ENCODE results near the gene AKT1.

Gene AKT1

DNA sequence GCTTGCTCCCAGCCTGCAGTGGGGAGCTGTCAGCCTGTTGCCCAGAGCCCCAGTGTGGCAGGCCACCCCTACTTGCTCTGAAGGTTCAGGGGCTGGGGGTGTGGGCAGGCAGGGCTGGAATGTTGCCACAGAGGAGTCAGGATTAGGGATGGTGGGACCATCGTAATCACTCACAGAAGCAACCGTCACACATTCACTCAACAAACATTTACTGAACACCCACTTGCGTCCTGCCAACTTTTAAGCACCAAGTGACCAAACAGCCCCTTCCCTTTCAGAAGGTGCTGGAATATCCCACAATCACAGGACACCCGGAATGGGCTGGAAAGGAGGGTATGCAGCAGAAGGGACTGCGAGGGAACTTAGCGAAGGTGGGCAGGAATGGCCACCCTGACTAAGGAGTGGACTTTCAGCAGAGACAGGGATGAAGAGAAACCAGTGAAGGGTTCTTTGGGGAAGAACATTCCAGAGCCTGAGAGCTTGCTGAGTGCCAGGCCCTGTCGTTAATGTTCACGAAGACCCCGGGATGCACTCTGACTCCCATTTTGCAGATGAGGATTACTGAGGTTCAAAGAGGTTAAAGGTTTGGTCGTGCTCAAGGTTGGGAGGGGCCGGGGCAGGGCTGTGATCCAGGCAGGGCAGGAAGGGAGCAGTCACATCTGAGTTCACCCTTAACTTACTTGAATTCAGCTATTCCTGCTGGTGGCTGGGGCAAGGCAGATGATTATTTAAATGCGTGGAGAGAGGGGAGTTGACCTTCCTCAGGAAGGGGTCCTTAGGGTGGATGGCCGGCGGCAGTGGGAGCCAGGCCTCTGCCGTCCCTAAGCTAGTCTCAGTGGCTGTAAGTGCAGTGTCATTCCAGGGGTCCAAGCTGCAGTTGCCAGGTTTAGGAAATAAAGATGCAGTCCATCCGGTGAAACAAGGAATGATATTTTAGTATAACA, 3.0 kb upstream of the AKT1 start:
- DNase-seq: no peak

- no peak for DNase-seq
These were observed 1.8 kb upstream of the AKT1 start for GRCh38 chr14:104797115-104798044.

DNA sequence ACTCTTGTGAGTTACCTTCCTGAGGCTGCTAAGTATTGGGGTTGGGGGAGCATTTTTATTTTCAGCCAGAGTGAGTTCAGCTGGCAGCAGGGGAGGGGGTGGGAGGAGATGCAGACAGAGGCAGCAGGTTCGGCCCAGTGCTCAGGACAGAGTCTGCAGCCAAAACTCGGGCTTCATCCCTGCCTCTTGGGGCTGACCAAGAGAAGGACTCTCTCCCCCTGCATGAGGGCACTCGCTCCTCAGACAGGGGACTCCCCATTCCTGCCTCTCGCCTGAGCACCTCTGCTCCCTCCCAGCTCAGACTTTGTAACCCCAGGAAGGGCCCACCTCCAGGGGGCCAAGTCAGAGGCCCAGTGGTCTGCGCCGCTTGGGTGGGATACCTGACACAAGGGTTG, 1.1 kb upstream of the AKT1 start:
- no peak for DNase-seq

GRCh38 chr14:104795781-104796686, 486 bp upstream of the AKT1 start:
- DNase-seq: peak; percentile 60

DNA sequence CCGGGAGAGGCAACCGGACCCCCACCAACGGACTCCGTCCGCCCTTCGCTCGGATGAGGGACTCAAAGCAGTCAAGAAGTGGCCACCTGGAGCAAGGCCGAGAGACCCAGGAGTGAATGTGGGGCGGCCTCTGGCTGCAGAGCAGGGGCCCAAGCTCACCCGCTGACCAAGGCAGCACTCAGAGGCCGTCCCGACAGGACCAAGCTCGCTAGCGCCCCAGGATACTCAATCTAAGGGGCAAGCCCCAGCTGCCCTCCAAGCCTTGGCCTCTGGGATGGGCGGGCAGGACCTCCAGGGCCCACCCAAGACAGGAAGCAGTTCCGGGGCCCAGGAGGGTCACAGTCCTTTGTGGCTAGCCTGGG, 936 bp downstream of the AKT1 start:
- peak; percentile 46 for DNase-seq

GRCh38 chr14:104794099-104794498, 1.4 kb downstream of the AKT1 start:
- peak; percentile 82 for DNase-seq

DNA sequence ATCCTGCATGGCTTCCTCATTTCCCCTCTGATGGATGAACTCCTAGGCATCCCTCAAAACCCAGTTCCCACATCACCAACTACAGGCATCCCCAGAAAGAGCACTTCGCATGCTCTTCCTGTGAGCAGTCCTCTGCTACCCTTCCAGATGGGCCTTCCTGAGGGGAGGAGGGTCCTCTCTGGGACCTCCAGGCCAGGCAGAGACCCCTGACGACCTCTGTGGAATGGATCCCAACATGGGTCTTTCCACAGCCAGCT, 1.9 kb downstream of the AKT1 start:
- DNase-seq: no peak

DNA sequence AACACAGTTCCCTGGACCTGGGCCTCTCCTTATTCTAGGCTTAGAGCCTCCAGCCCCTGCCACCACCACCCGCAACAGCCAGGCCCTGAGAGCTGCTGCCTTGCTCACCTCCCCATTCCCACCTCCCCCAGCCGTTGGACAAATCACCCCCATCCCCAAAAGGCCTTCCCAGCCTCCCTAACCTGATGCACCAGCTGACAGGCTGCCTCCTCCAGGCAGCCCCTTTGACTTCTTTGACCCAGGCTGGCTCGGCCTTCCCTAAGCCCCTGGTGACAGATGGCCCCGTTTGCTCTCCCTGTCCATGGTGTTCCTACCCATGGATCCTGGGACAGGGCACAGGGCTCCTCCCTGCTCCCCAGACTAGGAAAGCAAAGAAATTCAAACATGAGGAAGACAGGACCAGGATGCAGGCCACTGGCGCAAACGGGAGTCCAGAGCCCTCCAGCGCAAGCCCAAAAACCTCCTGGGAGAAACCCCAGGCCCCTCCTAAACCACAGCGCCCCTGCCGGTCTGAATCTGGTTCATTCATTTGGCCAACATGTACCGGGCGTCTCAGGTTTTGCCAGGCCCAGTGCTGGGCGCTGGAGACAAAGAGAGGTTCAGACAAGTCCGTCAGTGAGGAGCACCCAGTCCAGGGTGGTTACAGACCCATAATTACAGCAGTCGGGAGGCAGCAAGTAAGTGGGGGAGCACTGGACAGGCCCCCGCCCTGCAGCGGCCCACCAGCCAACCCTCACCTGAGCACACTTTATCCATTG, 2.4 kb downstream of the AKT1 start:
- no peak for DNase-seq

GRCh38 chr14:104792101-104792884, 3.3 kb downstream of the AKT1 start:
- DNase-seq: no peak

GRCh38 chr14:104791425-104791824, 4.1 kb downstream of the AKT1 start:
- no peak for DNase-seq

DNA sequence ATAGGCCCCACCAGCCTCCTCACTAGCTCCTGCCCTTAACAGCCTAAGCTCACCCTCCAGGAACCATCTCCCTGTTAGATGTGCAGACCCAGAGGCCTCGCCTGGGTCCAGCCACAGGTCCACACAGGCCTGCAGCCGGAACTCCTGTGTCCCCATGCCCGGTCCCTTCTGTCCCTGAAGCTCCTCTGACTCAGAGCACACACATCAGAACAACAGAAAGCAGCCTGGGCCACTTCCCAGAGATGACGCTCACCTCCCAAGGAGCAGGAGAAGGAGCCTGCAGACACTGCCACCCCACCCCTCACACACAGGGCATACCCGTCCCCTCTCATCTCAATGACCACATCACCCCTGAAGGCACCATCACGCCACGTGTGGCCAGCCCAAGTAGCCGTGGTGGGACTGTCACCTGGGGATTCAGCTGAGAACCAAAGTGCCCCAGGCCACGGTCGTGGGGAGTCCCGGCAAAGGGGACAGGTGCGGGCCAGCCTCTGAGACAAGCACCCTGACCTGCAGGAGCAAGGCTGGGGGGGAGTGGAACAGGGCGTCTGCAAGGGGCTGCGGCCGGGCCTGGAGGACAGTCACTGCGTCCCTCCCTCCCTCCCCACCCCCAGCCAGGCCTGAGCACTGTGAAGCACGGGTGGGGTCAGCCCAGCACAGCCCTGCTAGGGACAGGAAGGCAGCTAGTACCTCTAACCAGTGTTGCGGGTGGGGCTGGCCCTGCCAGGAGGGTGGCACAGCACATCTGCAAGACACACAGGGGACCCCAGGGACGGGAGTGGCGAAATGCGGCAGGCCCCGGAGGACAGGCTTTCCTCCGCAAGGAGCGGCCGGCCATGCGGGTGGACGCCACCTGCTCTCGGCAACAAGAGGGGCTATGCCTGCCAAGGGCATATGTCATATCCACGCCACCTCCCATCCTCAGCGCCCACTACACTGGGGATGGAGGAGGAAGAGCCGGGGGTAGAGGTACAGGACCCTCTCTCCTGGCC, 5.5 kb downstream of the AKT1 start:
- DNase-seq: no peak

DNA sequence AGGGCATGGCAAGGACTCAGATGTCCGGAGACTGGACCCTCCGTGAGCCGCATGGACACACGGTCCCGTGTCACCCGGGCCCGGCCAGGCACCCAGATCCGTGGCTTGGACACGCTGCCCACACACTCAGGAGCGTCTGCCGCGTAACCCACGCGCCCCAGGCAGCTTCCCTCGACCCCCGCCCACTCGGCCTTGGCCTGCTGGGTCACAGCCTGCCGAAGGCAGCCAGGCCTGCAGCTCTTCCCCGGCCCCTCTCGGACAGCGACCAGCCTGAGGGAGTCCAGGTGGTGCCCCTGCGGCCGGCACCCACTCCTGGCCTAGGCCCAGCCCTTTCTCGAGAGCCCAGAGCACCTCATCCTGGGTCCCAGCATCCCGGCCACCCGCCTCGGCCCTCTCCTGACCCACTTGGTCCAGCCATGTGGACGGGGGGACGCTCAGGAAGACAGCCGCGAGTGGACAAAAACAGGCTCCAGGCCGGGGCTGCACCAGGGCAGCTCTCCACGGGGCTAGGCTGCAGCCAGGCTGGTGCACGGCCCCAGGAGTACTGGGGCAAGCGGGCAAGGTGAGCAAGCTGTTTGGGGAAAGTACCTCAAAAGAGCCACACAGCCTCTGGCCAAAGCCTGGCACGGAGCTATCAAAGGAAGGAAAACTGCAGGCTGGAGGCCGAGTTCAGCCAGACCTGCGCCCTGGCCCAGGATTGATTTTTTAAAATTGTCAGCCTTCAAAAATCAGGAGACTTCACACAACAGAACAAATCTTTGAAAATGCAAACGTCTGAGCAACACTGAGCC, 6.5 kb downstream of the AKT1 start:
- DNase-seq: no peak

DNA sequence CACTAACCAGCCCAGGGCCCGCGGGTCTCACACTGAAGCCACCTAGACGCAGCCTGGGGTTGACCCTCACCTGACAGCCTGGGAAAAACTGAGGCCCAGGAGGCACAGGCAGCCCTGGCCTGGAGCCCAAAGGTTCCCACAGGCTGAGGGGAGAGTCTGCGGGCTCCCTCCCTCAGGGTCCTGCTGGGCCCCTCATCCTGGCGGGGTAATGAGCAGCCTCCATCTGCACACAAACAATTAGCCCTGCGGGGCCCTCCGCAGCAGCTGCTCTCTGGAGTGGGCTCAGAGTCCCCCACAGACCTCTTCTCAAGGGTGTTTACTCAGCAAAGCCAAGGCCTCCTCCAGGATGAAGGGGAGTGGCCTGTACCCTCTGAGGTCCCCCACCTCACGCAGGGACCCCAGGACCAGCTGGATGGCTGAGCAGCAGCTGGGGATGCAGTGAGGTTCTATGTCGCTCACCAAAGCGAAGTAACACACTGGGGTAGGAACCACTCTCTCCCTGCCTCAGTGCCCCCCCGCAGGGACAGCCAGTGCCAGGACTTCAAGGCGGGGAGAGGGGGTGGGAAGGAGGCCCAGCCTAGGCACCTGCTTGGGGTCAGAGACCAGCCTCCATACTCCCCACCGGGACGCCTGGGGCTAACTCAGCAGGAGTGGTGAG, 7.3 kb downstream of the AKT1 start:
- no peak for DNase-seq

DNA sequence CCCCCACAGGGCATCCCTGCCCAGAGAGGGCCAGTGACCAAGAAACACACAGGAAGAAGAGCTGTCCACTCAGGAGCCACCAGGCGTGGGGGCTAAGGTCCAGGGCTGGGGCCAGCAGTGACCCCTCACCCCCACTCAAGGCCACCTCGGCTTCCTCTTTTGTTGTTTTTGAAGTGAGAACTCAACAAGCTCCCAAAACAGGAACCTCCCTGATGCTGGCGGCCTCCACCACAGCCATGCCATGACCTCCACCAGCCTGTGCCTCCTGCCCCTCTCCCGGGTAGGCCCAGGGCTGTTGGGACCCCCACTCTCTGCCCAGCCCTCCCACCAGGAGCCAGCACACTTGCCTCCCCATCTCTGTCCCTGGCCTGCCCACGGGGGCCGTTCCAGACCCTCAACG, 7.8 kb downstream of the AKT1 start:
- no peak for DNase-seq

GRCh38 chr14:104786726-104787675, 8.5 kb downstream of the AKT1 start:
- no peak for DNase-seq

- no peak for DNase-seq
These were observed 9.4 kb downstream of the AKT1 start for GRCh38 chr14:104786091-104786586.

GRCh38 chr14:104785708-104786080, 9.9 kb downstream of the AKT1 start:
- DNase-seq: no peak
